NT2/D1 (cell line): Measurements from ENCODE around the gene HSD17B3.

Experiments used
- SUZ12 ChIP-seq: IDR thresholded peaks from 2 replicates; pipeline ENCODE4 v1.6.1; 2011; ENCODE audit not compliant: insufficient read length, insufficient read depth; ENCODE audit errors: extremely low read depth
- YY1 ChIP-seq: IDR thresholded peaks from 2 replicates; pipeline ENCODE4 v1.6.1; 2011; ENCODE audit not compliant: insufficient read length, insufficient read depth
- ZNF274 ChIP-seq: IDR thresholded peaks from 2 replicates; pipeline ENCODE4 v1.6.1; 2011; ENCODE audit warnings: mild to moderate bottlenecking, low read depth, low read length

DNA sequence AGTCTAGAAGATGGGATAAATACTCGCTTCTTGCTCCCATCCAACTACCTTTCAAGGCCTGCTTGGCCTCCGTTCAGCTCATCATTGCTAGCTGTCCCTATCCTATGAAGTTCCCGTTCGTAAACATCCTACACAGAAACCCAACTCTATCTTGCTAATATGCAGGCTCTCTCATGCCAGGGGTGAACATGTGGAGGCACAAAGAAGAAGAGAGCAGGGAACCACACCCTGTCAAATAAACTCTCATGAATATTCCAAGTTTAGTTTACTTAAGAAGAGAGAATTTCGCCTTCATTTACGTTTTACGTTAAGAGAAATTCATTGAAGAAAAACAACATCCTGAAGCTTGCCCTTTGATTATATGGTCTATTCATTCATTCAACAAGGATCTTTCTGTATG is 7.9 kb upstream of the HSD17B3 start:
- TF ChIP-seq ZNF274 (no peak), YY1 (no peak), SUZ12 (no peak)
